D721Med (cell line): ENCODE data around the gene FUCA2.

ENCODE experiments used
- DNase-seq: peaks from one replicate; pipeline ENCODE4 v3.0.0; 2011; ENCODE audit warnings: low spot score; ENCODE audit not compliant: insufficient read length
- FAIRE-seq: peaks from 2 replicates; lab custom pipeline; 2011; peaks lifted over from hg19 to GRCh38; lab: Jason Lieb, UNC
- TF ChIP-seq, protein P1 (sequence below): IDR thresholded peaks from 2 replicates; pipeline ENCODE4 v1.5.1; 2012; ENCODE audit warnings: mild to moderate bottlenecking, control low read depth; ENCODE audit not compliant: insufficient read depth; ENCODE audit errors: missing control alignments

The FUCA2 gene

DNA sequence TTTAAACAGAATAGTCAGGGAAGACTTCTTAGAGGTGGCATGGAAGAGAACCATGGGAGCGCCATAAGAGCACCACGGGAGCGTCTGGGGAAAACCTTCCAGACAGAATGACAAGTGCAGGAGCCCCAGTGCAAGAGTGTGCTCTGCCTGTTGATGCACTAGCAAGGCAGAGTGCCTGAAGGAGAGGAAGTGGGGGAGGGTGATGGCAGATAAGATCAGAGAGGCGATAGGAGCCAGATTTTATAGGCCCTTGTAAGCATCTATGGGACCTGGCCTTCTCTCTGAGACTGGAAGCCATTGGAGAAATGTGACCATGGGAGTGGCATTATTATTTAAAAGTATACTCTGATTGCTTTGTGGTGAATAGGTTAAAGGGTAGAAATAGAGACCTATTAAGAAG is 13.1 kb downstream of the FUCA2 start:
- DNase-seq: no peak
- FAIRE-seq: no peak

DNA sequence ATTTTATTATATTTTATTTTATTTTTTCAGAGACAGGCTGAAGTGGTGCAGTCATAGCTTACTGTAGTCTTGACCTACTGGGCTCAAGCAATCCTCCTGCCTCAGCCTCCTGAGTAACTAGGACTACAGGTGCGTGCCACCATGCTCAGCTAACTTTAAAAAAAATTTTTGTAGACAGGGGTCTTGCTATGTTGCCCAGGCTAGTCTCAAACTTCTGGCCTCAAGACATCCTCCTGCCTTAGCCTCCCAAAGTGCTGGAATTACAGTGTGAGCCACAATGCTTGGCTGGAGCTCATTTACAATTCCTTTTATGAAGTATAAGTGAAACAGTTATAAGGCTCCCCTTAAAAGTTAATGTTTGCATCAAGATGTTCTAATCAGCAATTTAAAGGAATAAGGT is 14.5 kb downstream of the FUCA2 start:
- FAIRE-seq (no peak), DNase-seq (no peak)
- TF ChIP-seq, protein P1, sequence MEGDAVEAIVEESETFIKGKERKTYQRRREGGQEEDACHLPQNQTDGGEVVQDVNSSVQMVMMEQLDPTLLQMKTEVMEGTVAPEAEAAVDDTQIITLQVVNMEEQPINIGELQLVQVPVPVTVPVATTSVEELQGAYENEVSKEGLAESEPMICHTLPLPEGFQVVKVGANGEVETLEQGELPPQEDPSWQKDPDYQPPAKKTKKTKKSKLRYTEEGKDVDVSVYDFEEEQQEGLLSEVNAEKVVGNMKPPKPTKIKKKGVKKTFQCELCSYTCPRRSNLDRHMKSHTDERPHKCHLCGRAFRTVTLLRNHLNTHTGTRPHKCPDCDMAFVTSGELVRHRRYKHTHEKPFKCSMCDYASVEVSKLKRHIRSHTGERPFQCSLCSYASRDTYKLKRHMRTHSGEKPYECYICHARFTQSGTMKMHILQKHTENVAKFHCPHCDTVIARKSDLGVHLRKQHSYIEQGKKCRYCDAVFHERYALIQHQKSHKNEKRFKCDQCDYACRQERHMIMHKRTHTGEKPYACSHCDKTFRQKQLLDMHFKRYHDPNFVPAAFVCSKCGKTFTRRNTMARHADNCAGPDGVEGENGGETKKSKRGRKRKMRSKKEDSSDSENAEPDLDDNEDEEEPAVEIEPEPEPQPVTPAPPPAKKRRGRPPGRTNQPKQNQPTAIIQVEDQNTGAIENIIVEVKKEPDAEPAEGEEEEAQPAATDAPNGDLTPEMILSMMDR: no peak

More for the DNA sequence above, 13.1 kb downstream of the FUCA2 start:
- TF ChIP-seq, protein P1: no peak

DNA sequence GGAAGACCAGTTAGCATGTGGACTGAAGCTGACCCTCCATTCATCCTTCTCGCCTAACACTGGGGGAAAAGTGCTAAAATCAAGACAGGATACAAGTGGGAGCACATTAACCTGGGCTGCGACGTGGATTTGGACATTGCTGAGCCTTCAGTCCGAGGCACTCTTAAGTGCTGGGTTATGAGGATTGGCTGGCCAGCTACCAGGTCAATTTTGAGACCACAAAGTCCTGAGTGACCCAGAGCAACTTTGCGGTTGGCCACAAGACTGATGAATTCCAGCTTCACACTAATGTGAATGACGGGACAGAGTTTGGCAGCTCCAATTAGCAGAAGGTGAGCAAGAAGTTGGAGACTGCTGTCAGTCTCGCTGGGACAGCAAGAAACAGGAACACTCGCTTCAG is 20.7 kb downstream of the FUCA2 start:
- TF ChIP-seq, protein P1: no peak
- DNase-seq (no peak), FAIRE-seq (no peak)

DNA sequence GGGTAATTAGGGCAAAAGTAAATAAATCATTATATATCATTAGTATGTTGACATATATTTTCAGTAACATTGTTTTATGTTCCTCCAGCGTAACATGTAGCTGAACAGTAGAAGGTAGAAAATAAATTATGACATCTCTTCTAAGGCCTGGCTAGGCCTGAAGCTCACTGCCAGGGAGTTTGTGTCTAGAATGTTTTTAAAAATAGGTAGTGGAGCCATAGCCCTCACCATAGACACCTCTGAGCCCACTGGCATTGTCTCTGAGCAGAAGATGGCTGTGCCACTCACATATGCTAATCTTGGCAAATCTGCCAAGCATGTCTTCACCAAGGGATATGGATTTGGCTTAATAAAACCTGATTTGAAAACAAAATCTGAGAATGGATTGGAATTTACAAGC is 21.3 kb downstream of the FUCA2 start:
- TF ChIP-seq, protein P1: no peak
- FAIRE-seq (no peak), DNase-seq (no peak)

DNA sequence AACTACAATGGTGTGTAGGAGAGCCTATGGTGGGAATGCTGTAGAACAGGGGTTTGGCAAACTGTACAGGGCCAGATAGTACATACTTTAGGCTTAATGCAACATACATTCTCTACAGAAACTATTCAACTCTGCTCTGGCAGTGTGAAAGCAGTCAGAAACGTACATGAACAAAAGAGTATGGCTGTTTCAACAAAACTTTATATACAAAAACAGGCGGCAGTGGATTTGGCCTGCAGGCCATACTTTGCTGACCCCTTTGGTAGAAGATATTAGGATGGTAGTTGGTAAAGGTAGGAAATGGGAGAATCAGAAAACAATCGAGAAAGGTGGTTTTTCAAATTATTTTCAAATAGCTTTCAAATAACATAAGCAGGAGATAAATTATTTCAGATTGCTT is 24.8 kb downstream of the FUCA2 start:
- no peak for FAIRE-seq
- no peak for DNase-seq
- TF ChIP-seq, protein P1: no peak

DNA sequence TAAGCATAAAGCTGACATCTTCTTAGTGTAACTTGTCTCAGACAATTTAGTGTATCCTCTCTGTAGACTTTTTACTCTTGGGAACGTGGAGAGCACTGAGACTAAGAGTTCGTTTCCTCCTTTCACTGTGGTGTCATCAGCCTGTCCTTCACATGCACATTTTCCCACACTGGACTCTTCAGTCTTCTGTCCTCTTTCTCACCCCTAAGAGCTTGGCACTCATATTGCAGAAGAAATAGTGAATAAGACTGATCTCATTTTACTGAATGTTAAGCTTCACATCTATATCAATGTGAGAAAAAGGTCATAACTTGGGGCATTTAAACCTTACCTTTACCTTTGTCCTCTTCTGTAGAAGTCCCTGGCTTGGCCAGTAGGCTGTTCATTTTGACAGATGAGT is 25.6 kb downstream of the FUCA2 start:
- TF ChIP-seq, protein P1: no peak
- FAIRE-seq (no peak), DNase-seq (no peak)

DNA sequence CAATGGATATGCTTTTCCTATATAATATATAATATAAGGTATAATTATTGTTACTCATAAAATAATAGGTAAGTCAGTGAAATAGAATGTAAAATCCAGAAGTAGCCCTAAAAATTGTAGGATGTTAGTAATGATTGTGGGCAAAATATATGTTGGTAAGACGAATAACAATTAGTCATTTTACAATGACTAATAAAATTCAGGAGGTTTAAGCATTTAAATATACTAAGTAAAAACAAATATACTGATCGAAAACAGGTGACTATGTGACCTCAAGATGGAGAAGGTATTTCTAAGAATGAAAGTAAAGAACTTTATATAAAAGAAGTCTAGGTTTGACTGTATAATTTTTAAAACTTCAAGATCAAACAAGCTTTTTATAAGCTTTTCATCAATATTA is 28.9 kb downstream of the FUCA2 start:
- FAIRE-seq (no peak), DNase-seq (no peak)
- TF ChIP-seq, protein P1: no peak
